ENCODE measurements around the gene MAP7.

DNA sequence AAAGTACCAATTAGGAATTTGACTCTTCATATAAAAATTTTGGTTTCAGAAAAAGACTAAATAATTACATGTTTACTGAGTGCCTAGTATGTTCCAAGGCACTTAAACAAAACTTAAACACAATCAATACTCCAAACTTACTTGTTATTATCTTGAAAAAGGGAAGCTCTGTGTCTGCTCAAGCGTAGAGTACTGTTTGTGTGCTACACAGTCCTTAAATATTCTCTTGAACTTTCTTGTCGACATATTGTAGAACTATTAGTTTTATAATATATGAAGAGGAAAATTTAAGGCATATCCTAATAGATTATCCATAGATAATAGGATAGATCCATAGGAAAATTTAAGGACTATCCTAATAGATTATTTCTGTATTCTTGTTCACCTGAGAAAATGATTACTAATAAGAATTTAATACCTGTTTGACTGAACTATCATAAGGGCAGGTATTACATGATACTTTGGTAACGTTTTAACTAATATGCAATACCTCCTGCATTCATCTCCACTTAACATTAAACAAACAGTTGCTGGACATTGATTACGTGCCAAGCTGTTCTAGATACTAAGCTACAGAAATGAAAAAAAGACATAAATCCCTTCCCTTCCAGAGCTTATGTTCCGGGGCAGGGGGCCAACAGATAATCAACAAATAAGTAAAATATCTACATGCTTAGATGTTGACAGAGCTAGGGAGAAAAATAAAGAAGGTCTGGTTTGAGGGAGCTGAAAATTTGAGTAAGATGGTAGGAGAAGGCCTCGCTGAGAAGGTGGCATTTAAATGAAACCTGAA lies 145.4 kb downstream of the MAP7 start:
- TF ChIP-seq, protein P1, sequence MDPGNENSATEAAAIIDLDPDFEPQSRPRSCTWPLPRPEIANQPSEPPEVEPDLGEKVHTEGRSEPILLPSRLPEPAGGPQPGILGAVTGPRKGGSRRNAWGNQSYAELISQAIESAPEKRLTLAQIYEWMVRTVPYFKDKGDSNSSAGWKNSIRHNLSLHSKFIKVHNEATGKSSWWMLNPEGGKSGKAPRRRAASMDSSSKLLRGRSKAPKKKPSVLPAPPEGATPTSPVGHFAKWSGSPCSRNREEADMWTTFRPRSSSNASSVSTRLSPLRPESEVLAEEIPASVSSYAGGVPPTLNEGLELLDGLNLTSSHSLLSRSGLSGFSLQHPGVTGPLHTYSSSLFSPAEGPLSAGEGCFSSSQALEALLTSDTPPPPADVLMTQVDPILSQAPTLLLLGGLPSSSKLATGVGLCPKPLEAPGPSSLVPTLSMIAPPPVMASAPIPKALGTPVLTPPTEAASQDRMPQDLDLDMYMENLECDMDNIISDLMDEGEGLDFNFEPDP (CRISPR knock-in tag; conservative IDR thresholded peaks at IDR 0.05), result no peak
- TF ChIP-seq PHF8 (CRISPR knock-in tag; IDR thresholded peaks at IDR 0.05) (no peak), TARDBP (CRISPR knock-in tag; IDR thresholded peaks at IDR 0.05) (no peak), HDAC2 (CRISPR knock-in tag; IDR thresholded peaks at IDR 0.05) (no peak), TSC22D2 (CRISPR knock-in tag; IDR thresholded peaks at IDR 0.05; ENCODE audit: borderline replicate concordance) (no peak), POLR2A (IDR thresholded peaks at IDR 0.05; ENCODE audit: insufficient read depth in 1 of 2, low read depth in 2 of 2, low read length in 2 of 2) (no peak), ZFX (CRISPR knock-in tag; IDR thresholded peaks at IDR 0.05; ENCODE audit: low read depth) (no peak), POLR2G (IDR thresholded peaks at IDR 0.05; ENCODE audit: low read depth, low read length) (no peak), FOXJ3 (CRISPR knock-in tag; IDR thresholded peaks at IDR 0.05; ENCODE audit: borderline replicate concordance) (no peak), JUN (CRISPR knock-in tag; IDR thresholded peaks at IDR 0.05) (no peak)
- TF ChIP-seq, protein P2, sequence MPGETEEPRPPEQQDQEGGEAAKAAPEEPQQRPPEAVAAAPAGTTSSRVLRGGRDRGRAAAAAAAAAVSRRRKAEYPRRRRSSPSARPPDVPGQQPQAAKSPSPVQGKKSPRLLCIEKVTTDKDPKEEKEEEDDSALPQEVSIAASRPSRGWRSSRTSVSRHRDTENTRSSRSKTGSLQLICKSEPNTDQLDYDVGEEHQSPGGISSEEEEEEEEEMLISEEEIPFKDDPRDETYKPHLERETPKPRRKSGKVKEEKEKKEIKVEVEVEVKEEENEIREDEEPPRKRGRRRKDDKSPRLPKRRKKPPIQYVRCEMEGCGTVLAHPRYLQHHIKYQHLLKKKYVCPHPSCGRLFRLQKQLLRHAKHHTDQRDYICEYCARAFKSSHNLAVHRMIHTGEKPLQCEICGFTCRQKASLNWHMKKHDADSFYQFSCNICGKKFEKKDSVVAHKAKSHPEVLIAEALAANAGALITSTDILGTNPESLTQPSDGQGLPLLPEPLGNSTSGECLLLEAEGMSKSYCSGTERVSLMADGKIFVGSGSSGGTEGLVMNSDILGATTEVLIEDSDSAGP (CRISPR knock-in tag; IDR thresholded peaks at IDR 0.05; ENCODE audit: borderline replicate concordance), result no peak
- TF ChIP-seq, protein P3, sequence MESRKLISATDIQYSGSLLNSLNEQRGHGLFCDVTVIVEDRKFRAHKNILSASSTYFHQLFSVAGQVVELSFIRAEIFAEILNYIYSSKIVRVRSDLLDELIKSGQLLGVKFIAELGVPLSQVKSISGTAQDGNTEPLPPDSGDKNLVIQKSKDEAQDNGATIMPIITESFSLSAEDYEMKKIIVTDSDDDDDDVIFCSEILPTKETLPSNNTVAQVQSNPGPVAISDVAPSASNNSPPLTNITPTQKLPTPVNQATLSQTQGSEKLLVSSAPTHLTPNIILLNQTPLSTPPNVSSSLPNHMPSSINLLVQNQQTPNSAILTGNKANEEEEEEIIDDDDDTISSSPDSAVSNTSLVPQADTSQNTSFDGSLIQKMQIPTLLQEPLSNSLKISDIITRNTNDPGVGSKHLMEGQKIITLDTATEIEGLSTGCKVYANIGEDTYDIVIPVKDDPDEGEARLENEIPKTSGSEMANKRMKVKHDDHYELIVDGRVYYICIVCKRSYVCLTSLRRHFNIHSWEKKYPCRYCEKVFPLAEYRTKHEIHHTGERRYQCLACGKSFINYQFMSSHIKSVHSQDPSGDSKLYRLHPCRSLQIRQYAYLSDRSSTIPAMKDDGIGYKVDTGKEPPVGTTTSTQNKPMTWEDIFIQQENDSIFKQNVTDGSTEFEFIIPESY (CRISPR knock-in tag; IDR thresholded peaks at IDR 0.05), result no peak
- TF ChIP-seq, protein P4, sequence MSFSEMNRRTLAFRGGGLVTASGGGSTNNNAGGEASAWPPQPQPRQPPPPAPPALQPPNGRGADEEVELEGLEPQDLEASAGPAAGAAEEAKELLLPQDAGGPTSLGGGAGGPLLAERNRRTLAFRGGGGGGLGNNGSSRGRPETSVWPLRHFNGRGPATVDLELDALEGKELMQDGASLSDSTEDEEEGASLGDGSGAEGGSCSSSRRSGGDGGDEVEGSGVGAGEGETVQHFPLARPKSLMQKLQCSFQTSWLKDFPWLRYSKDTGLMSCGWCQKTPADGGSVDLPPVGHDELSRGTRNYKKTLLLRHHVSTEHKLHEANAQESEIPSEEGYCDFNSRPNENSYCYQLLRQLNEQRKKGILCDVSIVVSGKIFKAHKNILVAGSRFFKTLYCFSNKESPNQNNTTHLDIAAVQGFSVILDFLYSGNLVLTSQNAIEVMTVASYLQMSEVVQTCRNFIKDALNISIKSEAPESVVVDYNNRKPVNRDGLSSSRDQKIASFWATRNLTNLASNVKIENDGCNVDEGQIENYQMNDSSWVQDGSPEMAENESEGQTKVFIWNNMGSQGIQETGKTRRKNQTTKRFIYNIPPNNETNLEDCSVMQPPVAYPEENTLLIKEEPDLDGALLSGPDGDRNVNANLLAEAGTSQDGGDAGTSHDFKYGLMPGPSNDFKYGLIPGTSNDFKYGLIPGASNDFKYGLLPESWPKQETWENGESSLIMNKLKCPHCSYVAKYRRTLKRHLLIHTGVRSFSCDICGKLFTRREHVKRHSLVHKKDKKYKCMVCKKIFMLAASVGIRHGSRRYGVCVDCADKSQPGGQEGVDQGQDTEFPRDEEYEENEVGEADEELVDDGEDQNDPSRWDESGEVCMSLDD (CRISPR knock-in tag; IDR thresholded peaks at IDR 0.05; ENCODE audit: borderline replicate concordance), result no peak
- TF ChIP-seq, protein P5, sequence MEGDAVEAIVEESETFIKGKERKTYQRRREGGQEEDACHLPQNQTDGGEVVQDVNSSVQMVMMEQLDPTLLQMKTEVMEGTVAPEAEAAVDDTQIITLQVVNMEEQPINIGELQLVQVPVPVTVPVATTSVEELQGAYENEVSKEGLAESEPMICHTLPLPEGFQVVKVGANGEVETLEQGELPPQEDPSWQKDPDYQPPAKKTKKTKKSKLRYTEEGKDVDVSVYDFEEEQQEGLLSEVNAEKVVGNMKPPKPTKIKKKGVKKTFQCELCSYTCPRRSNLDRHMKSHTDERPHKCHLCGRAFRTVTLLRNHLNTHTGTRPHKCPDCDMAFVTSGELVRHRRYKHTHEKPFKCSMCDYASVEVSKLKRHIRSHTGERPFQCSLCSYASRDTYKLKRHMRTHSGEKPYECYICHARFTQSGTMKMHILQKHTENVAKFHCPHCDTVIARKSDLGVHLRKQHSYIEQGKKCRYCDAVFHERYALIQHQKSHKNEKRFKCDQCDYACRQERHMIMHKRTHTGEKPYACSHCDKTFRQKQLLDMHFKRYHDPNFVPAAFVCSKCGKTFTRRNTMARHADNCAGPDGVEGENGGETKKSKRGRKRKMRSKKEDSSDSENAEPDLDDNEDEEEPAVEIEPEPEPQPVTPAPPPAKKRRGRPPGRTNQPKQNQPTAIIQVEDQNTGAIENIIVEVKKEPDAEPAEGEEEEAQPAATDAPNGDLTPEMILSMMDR (CRISPR knock-in tag; IDR thresholded peaks at IDR 0.05), result no peak

All from HepG2 (cell line).